ENCODE data around the gene VCL.

The VCL gene

DNA sequence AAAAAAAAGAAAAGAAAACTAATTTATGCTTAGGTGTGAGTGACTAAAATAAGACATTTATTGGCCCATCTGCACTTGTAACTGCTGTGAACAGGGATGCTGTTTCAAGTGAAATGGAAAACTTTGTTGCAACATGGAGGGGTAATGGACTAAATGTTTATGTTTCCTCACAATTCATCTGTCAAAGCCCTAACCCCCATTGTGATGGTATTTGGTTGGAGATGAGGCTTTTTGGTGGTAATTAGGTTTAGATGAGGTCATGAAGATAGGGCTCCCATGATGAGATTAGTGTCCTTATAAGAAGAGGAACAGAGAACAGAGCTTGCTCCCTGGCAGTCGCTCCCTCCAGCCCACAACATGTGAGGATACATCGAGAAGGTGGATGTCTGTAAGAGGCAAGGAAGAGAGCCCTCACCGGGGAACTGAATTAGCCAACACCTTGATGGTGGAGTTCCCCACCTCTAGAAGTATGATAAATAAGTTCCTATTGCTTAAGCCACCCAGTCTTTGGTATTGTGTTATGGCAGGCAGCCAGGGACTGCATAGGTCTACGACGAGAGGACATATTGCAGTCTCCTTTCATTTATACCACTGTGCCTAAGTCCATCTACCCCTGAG lies 28.6 kb upstream of the VCL start:
- Histone ChIP-seq H3K27ac (no peak overlapping the region), H3K4me3 (no peak overlapping the region)

DNA sequence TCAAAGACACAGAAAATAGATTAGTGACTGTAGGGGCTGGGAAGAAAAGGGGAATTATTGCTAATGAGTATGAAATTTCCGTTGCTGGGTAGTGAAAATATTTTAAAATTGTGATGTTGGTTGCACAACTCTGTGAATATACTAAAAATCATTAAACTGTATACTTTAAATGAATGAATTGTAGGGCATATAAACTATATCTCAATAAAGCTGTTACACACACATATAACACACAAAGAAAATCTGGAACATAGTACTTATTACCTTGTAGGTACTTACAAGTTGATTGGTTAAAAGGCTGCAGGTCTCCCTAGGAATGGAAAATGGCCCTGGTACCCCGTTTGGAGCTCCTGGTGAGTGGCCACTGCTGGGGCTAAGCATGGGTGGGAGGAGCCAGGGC lies 27.1 kb upstream of the VCL start:
- no peak overlapping the region for H3K4me3 ChIP-seq
- H3K27ac ChIP-seq, result no peak overlapping the region

DNA sequence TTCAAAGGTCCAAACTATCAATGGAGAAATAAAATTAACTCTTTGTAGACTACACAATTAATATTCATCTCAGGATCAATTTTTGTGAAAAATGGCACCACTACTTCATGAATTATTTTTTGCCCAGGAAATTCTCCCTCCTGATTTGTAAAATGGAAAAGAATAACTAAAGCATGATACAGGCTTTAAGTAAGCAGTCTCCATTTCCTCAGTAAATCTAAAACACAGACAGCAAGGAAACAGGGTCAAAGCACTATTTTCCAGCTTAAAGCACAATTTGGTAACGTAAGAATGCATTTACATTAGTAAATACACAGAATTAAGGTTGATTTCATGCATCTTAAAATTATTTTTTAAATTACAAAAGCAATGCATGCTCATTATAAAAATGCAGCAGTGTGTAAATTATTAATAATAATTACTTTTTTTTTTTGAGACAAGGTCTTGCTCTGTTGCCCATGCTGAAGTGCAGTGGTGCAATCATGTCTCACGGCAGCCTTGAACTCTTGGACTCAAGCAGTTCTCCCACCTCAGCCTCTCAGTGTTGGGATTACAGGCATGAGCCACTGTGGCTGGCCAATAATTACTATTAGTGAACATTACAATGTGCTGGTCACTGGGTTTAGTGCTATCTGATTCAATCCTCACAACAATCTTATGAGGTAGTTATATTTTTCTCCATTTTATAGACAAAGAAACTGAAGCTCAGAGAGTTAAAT lies 26.1 kb upstream of the VCL start:
- H3K27ac ChIP-seq, result no peak overlapping the region
- no peak overlapping the region for H3K4me3 ChIP-seq

DNA sequence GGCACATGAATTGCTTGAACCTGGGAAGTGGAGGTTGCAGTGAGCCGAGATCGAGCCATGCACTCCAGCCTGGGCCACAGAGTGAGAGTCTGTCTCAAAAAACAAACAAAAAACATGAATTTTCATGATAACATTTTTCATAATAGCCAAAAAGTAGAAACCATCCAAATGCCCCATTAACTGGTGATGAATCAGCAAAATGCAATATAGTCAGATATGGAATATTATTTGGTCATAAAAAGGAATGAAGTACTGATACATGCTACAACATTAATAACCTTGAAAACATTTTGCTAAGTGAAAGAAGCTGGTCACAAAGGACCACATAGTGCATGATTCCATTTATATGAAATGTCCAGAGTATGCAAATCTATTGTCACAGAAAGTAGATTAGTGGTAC lies 24.5 kb upstream of the VCL start:
- Histone ChIP-seq H3K4me3 (no peak overlapping the region), H3K27ac (no peak overlapping the region)

DNA sequence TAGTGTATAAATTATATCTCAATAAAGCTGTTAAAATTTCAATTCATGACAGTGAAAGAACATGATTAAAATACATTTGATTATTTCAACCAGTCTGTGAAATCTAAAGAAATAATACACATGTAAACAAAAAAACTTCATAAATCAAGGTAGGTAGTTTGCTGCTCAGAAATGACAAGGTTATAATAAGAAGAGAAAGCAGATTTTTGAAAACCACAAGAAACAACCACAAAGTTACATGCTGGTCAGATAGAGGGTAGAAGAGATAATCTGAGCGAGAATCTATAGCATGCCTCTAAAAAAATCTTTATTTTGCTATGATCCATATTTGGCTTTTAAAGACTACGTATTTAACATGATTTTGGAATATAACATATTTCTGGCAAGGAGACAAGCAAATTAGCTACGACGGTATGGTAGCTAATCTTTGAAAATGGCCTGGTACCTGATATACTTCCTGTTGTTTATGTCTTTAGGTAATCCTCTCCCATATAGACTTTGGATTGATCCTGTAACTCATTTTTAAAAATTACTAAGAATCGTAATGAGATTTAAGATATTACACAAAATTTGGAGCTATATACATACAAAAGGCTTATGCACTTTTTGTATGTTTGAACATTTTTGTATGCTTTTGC lies 23.5 kb upstream of the VCL start:
- Histone ChIP-seq H3K4me3 (no peak overlapping the region), H3K27ac (no peak overlapping the region)

DNA sequence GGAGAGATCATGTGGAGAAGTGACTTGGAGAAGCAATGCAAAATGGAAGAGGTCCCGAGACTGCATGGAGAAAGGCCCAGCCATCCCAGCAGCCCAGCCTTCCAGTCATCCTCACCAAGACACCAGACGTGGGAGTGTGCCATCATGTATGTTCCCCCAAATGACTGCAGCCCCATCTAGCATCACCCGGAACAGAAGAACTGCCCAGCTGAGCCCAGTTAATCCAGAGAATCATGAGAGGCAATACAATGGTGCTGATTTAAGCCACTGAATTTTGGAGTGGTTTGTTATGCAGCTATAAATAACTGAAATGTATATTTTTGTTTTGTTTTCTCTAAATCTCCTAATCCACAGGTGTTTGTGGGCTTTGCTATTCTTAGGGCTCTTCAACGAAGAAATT lies 22.5 kb upstream of the VCL start:
- Histone ChIP-seq H3K27ac (no peak overlapping the region), H3K4me3 (no peak overlapping the region)

DNA sequence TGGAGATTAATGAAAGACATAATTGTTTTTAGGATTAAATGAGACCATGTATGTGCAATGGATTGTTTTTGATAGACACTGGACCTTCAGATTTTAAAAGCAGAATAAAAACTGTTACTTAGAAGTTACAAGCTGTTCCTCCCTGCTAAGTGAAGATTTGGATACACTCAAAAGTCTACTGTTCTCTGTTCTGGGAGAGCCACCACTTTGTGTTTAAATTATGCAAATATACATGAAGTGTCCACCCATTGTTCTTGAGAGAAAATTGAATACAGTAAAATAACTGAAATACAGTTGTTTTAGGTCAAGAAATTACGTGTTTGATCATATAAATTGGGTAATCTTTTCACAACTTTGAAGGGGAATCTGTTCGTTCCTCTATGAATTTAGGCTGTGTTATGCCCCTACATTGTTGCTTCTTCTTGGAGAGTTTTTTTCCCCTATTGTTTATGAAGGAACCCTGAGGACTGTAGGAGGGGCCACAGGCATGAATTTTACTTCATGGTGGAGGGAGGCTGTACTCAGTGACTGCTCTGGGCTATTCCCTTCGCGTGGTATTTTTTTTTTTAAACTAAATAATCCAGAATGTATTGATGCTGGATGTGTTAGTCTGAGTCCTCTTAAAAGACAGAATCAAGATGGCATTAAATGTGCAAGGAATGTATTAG lies 18.6 kb upstream of the VCL start:
- Histone ChIP-seq H3K27ac (peak overlapping the region in 2 of 21 experiments; percentile 1 to 12), H3K4me3 (no peak overlapping the region)

DNA sequence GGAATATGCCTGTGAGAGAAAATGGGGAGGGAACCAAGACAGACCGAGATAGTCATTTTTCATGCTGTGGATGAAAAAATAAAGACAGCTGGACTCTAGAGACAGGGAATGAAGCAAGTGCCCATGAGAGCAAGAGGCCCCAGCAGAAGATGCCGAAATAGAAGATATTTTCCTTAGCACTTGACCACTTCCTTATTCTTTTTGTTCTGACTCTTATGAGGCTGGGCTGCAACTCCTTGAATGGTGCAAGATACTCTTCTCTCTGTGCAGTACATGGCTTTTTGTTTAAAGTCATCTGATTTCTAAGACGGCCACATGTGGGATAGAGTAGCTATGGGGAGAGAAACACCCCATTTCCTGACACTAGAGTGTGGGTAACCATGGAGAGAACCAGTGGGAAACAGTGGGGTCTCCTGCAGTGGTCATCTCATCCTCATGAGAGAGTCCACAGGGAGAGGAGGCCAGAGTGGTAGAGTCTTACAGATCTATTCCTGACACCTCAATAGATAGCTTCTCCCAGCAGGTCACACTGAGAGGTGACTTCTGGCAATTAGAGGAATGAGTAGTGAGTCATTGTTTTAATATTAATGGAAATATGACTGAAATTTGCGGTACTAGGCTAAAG lies 18.0 kb upstream of the VCL start:
- H3K27ac ChIP-seq, result peak overlapping the region in 2 of 21 experiments; percentile 1 to 12

DNA sequence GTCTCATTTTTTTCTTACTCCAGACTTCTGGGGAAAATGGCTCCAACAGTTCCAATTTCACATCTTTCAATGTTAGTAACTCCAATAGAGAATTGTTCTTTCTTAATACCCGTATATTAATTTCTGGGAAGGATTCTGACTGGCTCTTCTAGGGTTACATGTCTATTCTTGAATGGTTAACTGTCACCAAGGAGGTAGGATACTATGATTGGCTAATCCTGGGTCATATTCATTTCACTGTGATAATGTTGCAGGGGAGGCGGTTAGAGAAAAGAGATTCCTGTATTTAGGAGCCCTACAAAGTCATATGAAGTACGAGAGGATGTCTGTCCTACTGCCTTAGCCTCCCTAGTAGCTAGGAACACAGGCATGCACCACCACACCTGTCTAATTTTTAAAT lies 16.1 kb upstream of the VCL start:
- no peak overlapping the region for H3K27ac ChIP-seq

More for the DNA sequence above, 18.0 kb upstream of the VCL start:
- no peak overlapping the region for H3K4me3 ChIP-seq

DNA sequence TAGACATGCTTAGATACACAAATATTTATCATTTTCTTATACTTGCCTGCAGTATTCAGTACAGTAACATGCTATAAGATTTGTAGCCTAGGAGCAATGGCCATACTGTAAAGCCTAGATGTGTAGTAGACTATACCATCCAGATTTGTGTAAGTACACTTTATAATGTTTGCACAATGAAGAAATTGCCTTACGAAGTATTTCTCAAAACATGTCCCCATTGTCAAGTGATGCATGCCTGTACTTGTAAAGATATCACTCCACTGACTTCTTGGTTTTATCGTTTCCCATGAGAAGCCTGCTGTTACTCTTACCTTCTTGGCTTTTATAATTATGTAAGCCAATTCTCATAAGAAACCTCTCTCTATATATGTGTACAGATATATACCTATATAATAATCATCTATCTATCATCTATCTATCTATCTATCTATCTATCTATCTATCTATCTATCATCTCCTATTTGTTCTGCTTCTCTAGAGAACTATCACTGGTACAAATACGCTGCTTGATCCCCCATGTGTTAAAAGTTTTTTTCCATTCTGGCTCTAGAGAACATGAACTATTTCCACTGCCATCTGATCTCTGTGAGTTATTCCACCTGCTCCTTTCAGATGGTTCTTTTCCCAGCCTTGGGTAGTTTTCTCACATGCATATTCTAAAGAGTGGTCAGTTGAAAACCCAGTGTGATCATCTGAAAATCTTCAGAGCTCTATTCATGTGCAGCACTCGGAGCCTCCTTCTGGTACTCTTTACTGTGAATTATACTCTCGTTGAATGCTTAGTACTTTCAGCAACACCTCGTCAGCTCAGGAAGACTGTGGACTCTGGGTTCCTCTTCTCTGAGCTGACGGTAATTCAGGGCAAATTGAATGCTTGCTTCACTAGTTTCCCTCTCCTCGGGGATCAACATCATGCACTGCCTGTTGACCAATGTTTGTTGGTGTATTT lies 14.5 kb upstream of the VCL start:
- H3K4me3 ChIP-seq, result no peak overlapping the region
- H3K27ac ChIP-seq, result no peak overlapping the region

More for the DNA sequence above, 16.1 kb upstream of the VCL start:
- H3K4me3 ChIP-seq, result no peak overlapping the region

DNA sequence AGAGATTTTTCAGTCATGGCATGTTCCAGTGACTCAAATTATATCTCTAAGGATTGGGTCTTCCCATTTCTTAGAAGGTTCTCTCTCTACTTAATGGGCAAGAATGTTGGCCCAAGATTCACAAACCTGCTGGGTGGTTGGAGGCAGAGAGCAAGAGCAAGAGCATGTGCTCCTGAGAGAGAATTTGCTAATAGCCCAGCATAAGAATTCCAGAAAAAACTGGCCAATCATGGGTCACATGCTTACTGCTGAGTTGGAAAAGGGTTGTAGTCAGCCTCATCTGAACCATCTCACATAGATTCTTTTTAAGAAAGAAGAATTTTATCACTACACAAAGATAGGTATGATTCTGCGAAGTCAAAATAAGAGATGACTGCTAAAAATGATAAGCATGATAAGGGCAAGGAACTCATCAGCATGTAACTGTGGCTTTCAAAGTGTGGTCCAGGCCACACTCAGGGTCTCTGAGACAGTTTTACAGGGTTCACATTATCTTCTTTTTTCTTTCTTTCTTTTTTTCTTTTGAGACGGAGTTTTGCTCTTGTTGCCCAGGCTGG lies 8.2 kb upstream of the VCL start:
- Histone ChIP-seq H3K27ac (no peak overlapping the region), H3K4me3 (no peak overlapping the region)

DNA sequence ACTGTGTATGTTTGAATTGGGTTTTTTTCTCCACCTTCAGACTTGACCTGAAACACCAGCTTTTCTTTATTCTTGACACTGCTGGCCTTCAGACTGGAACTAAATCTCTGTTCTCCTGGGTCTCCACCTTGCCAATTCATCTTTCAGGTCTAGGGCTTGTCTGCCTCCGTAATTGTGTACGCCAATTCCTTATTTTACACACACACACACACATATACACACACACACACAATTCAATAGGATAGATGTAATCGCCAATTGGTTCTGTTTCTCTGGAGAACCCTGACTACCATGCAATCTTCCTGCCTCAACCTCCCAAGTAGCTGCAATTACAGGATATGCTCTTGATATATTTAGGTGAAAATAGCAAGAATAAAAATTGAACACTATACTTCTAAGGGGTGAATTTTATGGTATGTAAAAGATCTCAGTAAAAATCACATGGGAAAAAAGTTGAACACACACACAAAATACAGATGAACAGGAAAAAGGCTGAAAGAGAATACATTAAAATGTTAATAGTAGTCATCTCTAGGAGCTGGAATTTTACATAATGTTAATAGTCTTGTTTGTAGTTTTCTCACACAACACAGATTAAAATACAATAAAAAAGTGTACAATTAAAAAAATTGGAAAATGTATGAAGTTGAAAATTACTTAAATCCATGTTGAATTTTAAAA lies 6.6 kb upstream of the VCL start:
- H3K4me3 ChIP-seq, result no peak overlapping the region
- peak overlapping the region in 1 of 21 experiments; percentile 25 for H3K27ac ChIP-seq

DNA sequence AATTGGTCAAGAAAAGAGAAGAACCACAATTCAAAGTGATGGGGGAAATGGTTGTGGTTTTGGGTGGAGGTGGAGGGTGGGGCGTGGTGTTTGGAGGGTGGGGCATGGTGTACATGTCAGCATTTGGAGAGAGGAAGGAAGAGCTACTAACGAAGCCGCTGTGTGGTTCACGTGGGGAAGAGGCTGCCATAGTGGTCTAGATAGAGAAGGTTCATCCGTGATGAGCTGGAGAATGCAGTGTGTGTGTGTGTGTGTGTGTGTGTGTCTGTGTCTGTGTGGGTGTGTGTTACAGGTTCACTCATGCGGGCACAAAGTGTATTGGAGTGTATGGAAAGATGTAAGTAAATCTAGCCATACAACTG lies 6.1 kb upstream of the VCL start:
- peak overlapping the region in 3 of 21 experiments; percentile 17 to 33 (median 25) for H3K27ac ChIP-seq
- H3K4me3 ChIP-seq, result no peak overlapping the region

DNA sequence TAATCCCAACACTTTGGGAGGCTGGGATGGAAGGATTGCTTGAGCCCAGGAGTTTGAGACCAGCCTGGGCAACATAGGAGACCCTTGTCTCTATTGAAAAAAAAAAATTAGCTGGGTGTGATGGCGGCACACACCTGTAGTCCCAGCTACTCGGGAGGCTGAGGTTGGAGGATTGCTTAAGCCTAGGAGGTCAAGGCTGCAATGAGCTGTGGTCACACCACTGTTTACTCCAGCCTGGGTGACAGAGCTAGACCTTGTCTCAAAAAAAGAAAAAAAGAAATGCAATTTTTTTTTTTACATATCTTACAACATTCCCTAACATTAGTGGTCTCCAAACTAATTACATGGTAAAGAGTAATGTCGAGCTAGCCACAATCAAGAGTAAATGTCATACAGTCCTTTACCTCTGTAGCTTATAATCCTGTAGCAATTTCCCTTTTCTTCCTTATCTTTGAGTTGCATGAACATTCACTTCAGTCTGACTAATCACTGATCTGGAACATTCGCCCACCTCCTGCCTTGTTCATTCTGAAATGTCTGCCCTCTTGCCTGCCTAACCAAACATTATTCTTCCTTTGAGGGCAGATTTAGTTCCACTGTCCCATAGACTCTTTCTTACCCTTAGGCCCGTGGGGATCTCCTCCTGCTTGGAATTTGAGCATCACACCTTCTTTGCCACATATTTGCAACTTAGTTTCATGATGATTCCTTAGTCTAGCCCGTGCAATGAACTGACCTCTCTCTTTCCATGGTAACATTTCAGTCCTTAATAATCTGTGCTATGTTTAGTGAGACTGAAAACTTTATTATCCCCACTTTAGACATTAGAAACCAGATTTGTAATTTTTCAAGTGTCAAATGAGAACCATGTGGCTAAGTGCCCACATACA lies 4.8 kb upstream of the VCL start:
- no peak overlapping the region for H3K27ac ChIP-seq

DNA sequence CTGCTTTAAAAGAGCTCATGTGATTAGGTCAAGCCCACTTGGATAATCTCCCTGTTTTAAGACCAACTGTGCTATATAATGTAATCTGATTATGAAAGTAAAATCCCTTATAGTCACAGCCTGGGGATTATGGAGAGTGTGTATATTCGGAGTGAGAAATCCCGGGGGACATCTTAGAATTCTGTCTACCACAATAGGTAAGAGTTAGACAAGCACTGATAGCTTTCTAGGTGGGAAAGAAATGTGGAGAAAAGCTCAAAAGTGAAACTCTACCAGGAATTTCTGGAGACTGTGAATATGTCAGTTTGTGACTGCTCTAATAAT lies 2.9 kb upstream of the VCL start:
- no peak overlapping the region for H3K27ac ChIP-seq

More for the DNA sequence above, 4.8 kb upstream of the VCL start:
- no peak overlapping the region for H3K4me3 ChIP-seq

DNA sequence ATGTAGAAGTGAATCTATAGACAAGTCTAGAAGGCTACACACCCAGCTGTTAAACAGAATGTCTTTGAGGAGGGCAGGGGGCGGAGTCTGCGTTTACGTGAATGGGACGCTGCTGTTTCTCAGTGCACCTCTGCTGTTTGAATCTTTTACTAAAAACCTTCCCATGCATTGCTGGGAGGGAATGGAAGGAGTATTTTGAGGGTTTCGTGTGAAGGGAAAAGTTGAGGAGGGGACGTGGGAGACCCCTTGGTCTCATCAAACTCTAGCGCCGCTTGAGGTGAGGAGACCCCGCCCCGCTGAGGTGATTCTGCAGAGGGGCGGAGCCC lies 492 bp upstream of the VCL start:
- H3K27ac ChIP-seq, result peak overlapping the region in 19 of 21 experiments; percentile 21 to 96 (median 88)
- peak overlapping the region; percentile 82 to 99 (median 88) for H3K4me3 ChIP-seq

More for the DNA sequence above, 2.9 kb upstream of the VCL start:
- no peak overlapping the region for H3K4me3 ChIP-seq

DNA sequence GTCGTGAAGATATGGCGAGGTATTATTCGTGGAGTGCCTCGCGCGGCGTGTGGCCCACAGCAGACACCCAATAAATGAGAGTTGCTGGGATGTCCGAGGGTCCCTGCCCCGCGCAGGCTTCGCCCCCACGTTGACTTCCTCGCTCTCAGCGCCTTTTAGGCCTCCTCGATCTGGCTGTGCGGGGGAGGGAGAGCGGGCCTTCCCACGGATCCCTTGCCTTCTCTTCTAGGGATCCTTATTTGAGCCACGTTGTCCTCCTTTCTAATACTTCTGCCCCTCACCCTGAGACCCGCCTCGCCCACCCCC lies 660 bp downstream of the VCL start:
- Histone ChIP-seq H3K27ac (peak overlapping the region; percentile 71 to 96 (median 88)), H3K4me3 (peak overlapping the region; percentile 82 to 99 (median 88))
